Caki2 (cell line): ENCODE measurements around the gene IPO9. TPM values are rescaled to one million over a fixed set of nuclear protein-coding genes. Genes with fewer than 3 reads are reported as not detected.
A peak's percentile ranks its signal among the peaks of the same experiment; 100 is the strongest.

Experiments
- DNase-seq: peaks from one replicate; pipeline ENCODE4 v3.0.0-alpha.2; 2015; ENCODE audit warnings: low read depth
- in situ Hi-C: cut with HindIII; loops from 2 replicates; pipeline ENCODE4 v1.10.0; 2016; ENCODE audit warnings: low sequenced_read_pairs, low pct_unique_long_range_greater_than_20kb, mixed read lengths
- total RNA-seq: library from RNA; depleted of rRNA; stranded (reverse); fragments of >200 nt; shearing (Covaris generic); gene quantifications from 2 replicates; pipeline ENCODE4 v1.2.3, GENCODE V29; 2014; ENCODE audit warnings: low replicate concordance

Gene IPO9
- total RNA-seq, 1 experiment from 2014 or later = 20.4 TPM

GRCh38 chr1:201882665-201883132, 53.7 kb downstream of the IPO9 start:
- DNase-seq = peak; percentile 57
- in situ Hi-C loops = no loop called here

GRCh38 chr1:201883266-201883665, 54.3 kb downstream of the IPO9 start:
- no peak for DNase-seq
- in situ Hi-C loops = no loop called here

- in situ Hi-C loops = no loop called here
Observed at GRCh38 chr1:201883786-201884185, 54.8 kb downstream of the IPO9 start.

GRCh38 chr1:201884425-201884824, 55.5 kb downstream of the IPO9 start:
- in situ Hi-C loops = no loop called here
- no peak for DNase-seq

More at GRCh38 chr1:201883786-201884185, 54.8 kb downstream of the IPO9 start:
- DNase-seq = no peak

- peak; percentile 28 for DNase-seq
- in situ Hi-C loops = no loop called here
Observed at GRCh38 chr1:201885531-201886075, 56.6 kb downstream of the IPO9 start.

GRCh38 chr1:201886103-201886885, 57.3 kb downstream of the IPO9 start:
- in situ Hi-C loops = no loop called here
- DNase-seq = no peak

GRCh38 chr1:201887116-201887866, 58.3 kb downstream of the IPO9 start:
- in situ Hi-C loops = no loop called here
- DNase-seq = no peak

GRCh38 chr1:201888282-201889089, 59.5 kb downstream of the IPO9 start, which contains the start of gene SHISA4:
Gene SHISA4 (plus strand): TSS chr1:201888898. CDS start chr1:201888995, 97 bp downstream.
- DNase-seq = peak; percentile 93
- in situ Hi-C loops = no loop called here

- no peak for DNase-seq
- in situ Hi-C loops = no loop called here
Observed at GRCh38 chr1:201889090-201889968, 60.4 kb downstream of the IPO9 start.

GRCh38 chr1:201890223-201890622, 61.3 kb downstream of the IPO9 start:
- in situ Hi-C loops = no loop called here
- DNase-seq = no peak

GRCh38 chr1:201890806-201891450, 62.0 kb downstream of the IPO9 start:
- DNase-seq = no peak
- in situ Hi-C loops = no loop called here

- no peak for DNase-seq
- in situ Hi-C loops = no loop called here
Observed at GRCh38 chr1:201891451-201892045, 62.6 kb downstream of the IPO9 start.

GRCh38 chr1:201892211-201892610, 63.3 kb downstream of the IPO9 start:
- in situ Hi-C loops = no loop called here
- no peak for DNase-seq

GRCh38 chr1:201893431-201893830, 64.5 kb downstream of the IPO9 start:
- no peak for DNase-seq
- in situ Hi-C loops = no loop called here

GRCh38 chr1:201894343-201895119, 65.6 kb downstream of the IPO9 start:
- DNase-seq = no peak
- in situ Hi-C loops = no loop called here

GRCh38 chr1:201895120-201895665, 66.2 kb downstream of the IPO9 start:
- in situ Hi-C loops = no loop called here
- no peak for DNase-seq
